ENCODE measurements around the gene CASP14.
"Not testable (repeated sequence)": the region's sequence is repeated elsewhere in the genome, so short reads cannot be mapped to it uniquely, and the experiment has no call there.

Gene CASP14

DNA sequence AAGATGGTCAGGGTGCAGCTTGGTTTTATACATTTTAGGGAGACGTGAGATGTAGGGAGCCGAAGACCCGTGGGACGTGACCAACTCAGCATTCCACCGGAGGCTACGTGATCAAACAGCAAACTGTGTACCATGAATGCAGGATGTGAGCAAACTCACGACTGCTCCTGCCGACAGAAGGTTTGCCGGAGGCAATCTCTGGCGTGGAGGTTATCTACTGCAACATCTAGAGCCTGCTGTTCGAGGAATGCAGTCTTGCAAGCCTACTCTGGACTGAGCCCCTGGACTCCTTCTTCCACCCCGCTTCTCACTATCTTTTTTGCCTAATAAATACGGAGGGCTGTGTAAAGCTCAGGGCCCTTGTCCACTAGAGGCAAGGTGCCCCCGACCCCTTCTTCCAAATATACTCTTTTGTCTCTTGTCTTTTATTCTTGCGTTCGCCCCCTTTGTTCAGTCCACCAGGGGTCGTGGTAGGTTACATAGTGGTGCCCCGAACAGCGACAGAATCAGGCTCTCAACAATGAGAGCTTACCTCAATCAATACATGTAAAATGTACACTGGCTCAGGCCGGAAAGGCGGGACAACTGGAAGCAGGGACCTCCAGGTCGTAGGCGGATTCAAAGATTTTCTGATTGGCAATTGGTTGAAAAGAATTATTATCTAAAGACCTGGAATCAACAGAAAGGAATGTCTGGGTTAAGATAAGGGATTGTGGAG lies 23.8 kb downstream of the CASP14 start:
- DNase-seq: no peak

DNA sequence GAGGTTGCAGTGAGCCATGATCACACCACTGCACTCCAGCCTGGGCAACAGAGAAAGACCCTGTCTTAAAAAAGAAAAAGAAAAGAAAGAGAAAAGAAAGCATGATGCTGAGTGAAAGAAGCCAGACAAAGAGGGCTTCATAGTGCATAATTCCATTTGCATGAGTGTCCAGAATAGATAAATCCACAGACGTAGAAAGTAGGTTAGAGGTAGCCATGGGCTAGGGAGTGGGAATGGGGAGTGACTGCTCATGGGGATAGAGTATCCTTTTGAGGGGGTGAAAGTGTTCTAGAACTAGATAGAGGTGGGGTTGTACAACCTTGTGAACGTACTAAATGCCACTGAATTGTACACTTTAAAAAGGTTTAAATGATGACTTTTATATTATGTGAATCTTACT lies 25.1 kb downstream of the CASP14 start:
- no peak for DNase-seq

- no peak for DNase-seq
Measured at GRCh38 chr19:15075806-15076205, 26.5 kb downstream of the CASP14 start.

- DNase-seq: not testable (repeated sequence)
Measured at GRCh38 chr19:15080002-15080401, 30.7 kb downstream of the CASP14 start.

DNA sequence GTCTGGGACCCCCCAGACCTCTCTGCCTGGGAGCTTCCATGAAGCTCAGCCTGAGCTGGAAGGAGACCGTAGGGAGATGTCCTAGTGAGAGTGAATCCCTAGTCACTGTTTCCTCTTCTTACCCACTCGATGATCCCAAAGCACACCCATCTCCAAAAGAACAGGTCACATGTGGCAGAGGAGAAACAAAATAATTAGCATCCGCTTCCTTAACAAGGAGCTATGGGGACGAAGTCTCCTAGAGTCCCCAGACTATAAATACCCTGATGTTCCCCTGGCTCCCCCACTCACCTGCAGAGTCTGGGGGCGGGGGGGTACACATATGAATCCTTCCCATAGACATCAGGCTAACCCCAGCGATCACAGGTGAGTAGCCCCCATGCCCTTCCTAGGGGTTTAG lies 32.6 kb downstream of the CASP14 start, which contains the start of gene OR1I1:
OR1I1 (plus strand) TSS at position 301 of the 400 bp plus-strand sequence. CDS start 4,855 bp downstream, outside the sequence.
- DNase-seq: no peak

- DNase-seq: no peak
Measured at GRCh38 chr19:15087182-15087581, 37.9 kb downstream of the CASP14 start.

- peak; percentile 64 to 84 for DNase-seq
Measured at GRCh38 chr19:15091918-15092753, 42.9 kb downstream of the CASP14 start.

DNA sequence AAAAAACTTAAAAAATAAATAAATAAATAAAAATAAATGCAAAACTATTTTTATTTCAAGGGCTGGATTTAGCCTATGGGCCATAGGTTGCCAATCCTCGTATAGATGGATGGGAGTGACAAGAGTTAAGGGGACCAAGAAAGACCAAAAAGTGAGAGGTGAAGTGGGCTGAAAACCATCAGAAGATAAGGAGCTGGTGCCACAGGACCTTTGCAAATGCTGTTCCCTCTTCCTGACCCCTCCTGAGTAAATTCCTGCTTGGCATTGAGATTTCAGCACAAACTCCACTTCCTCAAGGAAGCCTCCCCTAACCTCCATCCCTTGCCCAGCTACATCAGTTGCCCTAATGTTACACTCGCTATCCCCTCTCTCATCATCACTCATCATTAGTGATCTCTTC lies 43.7 kb downstream of the CASP14 start:
- DNase-seq: no peak

DNA sequence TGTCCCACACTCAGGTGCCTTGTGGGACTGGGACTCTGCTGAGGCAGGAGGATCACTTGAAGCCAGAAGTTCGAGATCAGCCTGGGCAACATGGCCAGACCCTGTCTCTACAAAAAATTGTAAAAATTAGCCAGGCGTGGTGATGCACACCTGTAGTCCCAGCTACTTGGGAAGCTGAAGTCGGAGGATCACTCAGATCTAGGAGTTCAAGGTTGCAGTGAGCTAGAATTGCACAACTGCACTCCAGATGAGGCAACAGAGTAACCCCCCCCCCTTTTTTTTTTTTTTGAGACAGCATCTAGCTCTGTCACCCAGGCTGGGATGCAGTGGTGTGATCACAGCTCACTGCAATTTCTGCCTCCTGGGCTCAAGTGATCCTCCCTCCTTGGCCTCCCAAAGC lies 46.9 kb downstream of the CASP14 start:
- DNase-seq: no peak

- DNase-seq: not testable (repeated sequence)
Measured at GRCh38 chr19:15097980-15098379, 48.7 kb downstream of the CASP14 start.

DNA sequence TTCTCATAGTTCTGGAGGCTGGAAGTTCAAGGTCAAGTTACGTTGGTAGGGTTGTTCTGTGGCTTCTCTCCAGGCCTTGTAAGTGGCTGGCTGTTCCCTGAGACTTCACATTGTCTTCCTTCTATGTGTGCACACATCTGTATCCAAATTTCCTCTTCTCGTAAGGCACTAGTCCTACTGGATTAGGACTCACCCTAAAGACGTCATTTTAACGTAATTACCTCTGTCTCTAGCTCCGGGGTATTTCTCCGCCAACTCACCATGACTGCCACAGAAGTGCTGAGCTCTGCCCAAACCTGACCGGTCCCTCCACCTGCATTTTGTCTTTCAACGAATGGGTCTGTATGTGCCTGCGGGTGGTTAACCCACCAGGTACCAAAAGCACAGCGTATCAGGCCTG lies 49.2 kb downstream of the CASP14 start:
- no peak for DNase-seq

DNA sequence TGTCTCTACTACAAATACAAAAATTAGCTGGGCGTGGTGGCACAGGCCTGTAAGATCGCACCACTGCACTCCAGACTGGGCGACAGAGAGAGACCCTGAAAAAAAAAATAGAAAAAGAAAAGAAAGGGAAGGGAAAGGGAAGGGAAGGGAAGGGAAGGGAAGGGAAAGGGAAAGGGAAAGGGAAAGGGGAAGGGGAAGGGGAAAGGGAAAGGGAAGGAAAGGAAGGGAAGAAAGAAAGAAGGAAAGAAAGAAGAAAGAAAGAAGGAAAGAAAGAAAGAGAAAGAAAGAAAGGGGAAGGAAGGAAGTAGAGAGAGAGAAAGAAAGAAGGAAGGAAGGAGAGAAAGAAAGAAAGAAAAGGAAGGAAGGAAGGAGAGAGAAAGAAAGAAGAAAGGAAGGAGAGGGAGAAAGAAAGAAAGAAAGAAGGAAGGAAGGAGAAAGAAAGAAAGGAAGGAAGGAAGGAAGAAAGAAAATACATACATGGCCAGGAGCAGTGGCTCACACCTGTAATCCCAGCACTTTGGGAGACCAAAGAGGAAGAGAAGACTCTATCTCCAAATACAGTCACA lies 49.8 kb downstream of the CASP14 start:
- no peak for DNase-seq

DNA sequence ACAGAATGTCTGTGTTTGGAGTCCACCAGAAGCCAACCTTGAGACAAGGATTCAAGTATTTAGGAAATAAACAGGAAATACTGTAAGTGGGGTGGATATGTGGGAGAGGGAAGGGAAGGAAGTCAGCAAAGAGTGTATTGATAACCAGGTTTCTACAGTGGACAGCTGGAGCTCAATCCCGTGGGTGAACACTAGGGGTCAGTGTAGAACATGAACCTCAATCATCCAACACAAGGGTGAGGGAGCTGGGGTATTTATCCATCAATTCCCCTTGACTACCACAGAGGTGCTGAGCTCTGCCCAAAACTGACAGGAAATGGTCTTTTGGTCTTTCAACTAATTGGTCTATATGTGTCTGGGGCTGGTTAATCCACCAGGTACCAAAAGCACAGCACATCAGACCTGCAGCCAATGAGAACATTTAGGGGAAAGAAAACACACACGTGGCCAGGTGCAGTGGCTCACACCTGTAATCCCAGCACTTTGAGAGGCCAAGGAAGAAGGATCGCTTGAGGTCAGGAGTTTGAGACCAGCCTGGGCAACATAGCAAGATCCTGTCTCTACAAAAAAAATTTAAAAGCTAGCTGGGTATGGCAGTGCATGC lies 52.3 kb downstream of the CASP14 start:
- peak; percentile 57 to 65 for DNase-seq

- DNase-seq: no peak
Measured at GRCh38 chr19:15104003-15104402, 54.7 kb downstream of the CASP14 start.

DNA sequence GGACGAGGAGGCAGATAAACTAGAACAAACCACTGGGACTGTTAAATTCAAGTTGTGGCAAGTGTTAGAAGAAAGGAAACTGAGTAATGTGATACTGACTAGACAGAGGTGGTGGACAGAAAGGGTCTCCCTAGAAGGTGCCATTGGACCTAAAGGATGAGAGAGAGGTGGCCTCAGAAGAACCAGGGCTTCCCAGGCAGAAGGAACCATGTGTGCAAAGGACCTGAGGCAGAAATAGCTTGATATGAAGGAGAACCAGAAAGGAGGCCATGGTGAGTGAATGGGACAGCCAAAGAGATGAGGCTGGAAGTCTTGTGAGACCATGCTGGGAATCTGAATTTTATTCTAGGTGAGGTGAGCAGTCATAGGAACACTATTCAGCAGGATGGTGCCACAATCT lies 55.1 kb downstream of the CASP14 start:
- DNase-seq: no peak

- DNase-seq: no peak
Measured at GRCh38 chr19:15105044-15105443, 55.8 kb downstream of the CASP14 start.

DNA sequence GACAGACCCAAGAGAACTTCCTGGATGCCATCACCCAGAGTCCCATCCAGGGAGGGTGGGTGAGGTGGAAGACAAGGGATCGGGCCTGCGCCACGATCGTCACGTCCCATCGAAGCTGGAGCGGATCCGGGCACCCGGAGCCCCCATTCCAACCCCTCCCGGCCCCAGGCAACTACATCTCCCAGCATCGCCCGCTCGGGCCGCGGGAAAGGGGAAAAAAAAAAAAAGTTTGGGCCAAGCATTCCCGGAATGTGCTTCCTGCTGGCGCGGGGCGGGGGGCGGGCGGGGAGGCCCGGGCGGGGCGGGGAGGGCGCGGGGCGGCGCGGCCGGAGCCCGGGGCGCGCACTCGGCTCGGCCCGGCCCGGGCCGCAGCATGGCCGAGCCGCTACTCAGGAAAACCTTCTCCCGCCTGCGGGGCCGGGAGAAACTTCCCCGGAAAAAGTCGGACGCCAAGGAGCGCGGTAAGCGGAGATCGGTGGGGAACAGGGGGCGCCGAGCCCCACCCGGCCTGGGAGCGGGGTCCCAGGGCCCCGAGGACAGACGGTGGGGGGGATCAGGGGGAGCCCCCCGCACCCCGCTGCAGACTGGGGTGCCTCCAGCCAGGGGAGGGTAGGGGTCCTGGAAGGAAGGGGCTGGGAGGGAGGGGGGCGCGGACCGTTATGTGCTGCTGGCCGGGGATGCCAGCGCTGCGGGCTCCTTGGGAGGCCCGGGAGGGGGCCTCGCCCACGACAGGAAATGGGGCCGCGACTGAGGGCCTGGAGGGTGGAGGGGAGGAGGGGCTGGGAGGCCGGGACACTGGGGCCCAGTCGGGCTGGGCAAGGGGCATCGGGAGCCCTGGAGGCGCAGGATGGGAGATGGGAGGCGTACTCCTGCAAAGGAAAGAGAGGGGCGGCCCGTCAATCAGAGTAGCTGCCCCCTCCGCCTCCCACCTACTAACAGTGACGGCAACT lies 58.1 kb downstream of the CASP14 start, which contains the start of gene SYDE1:
SYDE1 (plus strand) TSS at position 341 of the 950 bp plus-strand sequence; CDS start at position 374, 33 bp downstream.
- DNase-seq: no peak

Data from inflammatory macrophage (primary cell).